Measurements from ENCODE around the gene PSMG1. TPM values are rescaled to one million over a fixed set of nuclear protein-coding genes. Genes with fewer than 3 reads are reported as not detected.

Gene PSMG1
- total and polyA plus RNA-seq, 9 of the 15 experiments (the other 6 are each of a cell fraction or from before 2014, with no cell fraction given), result 54.5 to 427 (median 328) TPM

DNA sequence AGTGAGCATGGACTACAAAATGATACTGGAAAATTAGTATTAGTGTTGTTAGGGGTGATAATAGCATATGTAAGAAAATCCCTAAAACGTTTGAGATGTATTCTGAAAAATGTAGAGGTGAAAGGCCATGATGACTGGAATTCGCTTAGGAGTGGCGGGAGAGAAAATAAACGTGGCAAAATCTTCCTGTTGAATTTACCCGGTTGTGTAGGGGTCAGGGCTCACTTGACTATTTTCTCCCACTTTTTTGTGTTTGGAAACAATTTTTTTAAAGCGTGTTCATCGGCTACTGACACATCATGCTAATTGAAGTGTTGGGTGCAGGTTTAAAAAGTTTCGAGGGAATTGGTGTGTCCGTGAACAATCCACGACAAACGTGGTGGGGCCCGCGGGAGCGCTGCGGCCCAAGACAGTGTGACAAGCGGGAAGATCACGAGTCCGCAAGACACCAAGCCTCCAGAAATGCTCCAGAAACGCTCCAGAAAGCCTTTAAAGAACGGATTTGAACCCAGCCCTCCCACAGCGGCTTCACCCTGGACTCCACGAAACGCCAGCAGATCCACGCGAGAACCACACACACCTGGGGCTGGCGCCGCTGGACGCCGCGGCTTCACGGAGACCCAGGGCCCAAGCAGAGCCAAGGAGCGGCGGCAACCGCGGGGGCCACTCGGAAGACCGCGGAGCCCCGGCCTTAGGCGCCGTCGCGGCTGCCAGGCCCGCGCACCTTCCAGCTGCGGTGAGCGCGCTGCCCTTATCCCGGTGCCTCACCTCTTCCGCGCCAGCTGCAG is 573 bp downstream of the PSMG1 start (continued):
- peak; percentile 89 for TF ChIP-seq ZBTB1 (CRISPR knock-in tag; IDR thresholded peaks at IDR 0.05; ENCODE audit: borderline replicate concordance, low read depth)
- TF ChIP-seq USF1 (CRISPR knock-in tag; IDR thresholded peaks at IDR 0.05), result no peak
- TF ChIP-seq, protein P1, sequence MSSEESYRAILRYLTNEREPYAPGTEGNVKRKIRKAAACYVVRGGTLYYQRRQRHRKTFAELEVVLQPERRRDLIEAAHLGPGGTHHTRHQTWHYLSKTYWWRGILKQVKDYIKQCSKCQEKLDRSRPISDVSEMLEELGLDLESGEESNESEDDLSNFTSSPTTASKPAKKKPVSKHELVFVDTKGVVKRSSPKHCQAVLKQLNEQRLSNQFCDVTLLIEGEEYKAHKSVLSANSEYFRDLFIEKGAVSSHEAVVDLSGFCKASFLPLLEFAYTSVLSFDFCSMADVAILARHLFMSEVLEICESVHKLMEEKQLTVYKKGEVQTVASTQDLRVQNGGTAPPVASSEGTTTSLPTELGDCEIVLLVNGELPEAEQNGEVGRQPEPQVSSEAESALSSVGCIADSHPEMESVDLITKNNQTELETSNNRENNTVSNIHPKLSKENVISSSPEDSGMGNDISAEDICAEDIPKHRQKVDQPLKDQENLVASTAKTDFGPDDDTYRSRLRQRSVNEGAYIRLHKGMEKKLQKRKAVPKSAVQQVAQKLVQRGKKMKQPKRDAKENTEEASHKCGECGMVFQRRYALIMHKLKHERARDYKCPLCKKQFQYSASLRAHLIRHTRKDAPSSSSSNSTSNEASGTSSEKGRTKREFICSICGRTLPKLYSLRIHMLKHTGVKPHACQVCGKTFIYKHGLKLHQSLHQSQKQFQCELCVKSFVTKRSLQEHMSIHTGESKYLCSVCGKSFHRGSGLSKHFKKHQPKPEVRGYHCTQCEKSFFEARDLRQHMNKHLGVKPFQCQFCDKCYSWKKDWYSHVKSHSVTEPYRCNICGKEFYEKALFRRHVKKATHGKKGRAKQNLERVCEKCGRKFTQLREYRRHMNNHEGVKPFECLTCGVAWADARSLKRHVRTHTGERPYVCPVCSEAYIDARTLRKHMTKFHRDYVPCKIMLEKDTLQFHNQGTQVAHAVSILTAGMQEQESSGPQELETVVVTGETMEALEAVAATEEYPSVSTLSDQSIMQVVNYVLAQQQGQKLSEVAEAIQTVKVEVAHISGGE (CRISPR knock-in tag; IDR thresholded peaks at IDR 0.05), result no peak; a peak in 1 of 6 replicates
- peak; percentile 89; the same call in 1 of the 2 replicates for TF ChIP-seq SRSF3 (IDR thresholded peaks at IDR 0.05; ENCODE audit: insufficient read depth, low read length)
- TF ChIP-seq ZKSCAN3 (CRISPR knock-in tag; IDR thresholded peaks at IDR 0.05), result no peak
- TF ChIP-seq MBD2 (IDR thresholded peaks at IDR 0.05; ENCODE audit: borderline replicate concordance, low read depth), result no peak
- 0 out of 2 replicates have a peak, but pooled peaks have one; percentile 19 for TF ChIP-seq CBFA2T3 (IDR thresholded peaks at IDR 0.05)
- peak; percentile 10 for TF ChIP-seq TAF9B (IDR thresholded peaks at IDR 0.05; ENCODE audit: partially characterized antibody)
- TF ChIP-seq NR1H2 (CRISPR knock-in tag; IDR thresholded peaks at IDR 0.05), result 0 out of 2 replicates have a peak, but pooled peaks have one; percentile 27
- TF ChIP-seq FOXK1 (CRISPR knock-in tag; IDR thresholded peaks at IDR 0.05; ENCODE audit: borderline replicate concordance), result 0 out of 2 replicates have a peak, but pooled peaks have one; percentile 57
- TF ChIP-seq CBX5 (IDR thresholded peaks at IDR 0.05; ENCODE audit: borderline replicate concordance, low read depth), result no peak
- 0 out of 2 replicates have a peak, but pooled peaks have one; percentile 7 for TF ChIP-seq TFE3 (CRISPR knock-in tag; IDR thresholded peaks at IDR 0.05)
- TF ChIP-seq SAFB2 (IDR thresholded peaks at IDR 0.05; ENCODE audit: borderline replicate concordance, low read depth, low read length, severe bottlenecking), result no peak
- TF ChIP-seq SAP30 (IDR thresholded peaks at IDR 0.05; ENCODE audit: borderline replicate concordance, insufficient read depth, low read depth, low read length, poor library complexity, severe bottlenecking), result peak; percentile 87
- TF ChIP-seq ZNF232 (CRISPR knock-in tag; IDR thresholded peaks at IDR 0.05), result 0 out of 2 replicates have a peak, but pooled peaks have one; percentile 79
- no peak for TF ChIP-seq SRSF9 (IDR thresholded peaks at IDR 0.05; ENCODE audit: borderline replicate concordance, low read depth, low read length)
- no peak for TF ChIP-seq KLF16 (IDR thresholded peaks at IDR 0.05)
- TF ChIP-seq MBD1 (CRISPR knock-in tag; IDR thresholded peaks at IDR 0.05), result no peak
- TF ChIP-seq RBM17 (IDR thresholded peaks at IDR 0.05; ENCODE audit: borderline replicate concordance, low read depth, low read length), result no peak
